Vagina (tissue), 2 donors: Measurements from ENCODE around the gene AHNAK2.

Experiments
- POLR2A ChIP-seq, 2 donors: fragments of 450-650 bp; IDR thresholded peaks; one replicate each; pipeline ENCODE4 v1.6.1; 2017; ENCODE audit warnings: antibody characterized with exemption in 2 of 2, mild to moderate bottlenecking in 2 of 2, moderate library complexity in 2 of 2
- POLR2AphosphoS5 ChIP-seq, 2 donors: sonication (generic); formaldehyde crosslinking; IDR thresholded peaks; one replicate each; pipeline ENCODE4 v1.9.0; 2017; ENCODE audit warnings: antibody characterized with exemption in 2 of 2, mild to moderate bottlenecking in 2 of 2, low read depth in 1 of 2; ENCODE audit not compliant: insufficient read depth in 1 of 2
- TF ChIP-seq, protein P1 (sequence below), 3 experiments: fragments of 450-650 bp in 2 of 3; fragments of 200-600 bp in 1 of 3; sonication (generic) in 1 of 3; IDR thresholded peaks; one replicate each; pipeline ENCODE4 v1.5.1; 2017 to 2019; ENCODE audit warnings: antibody characterized with exemption in 3 of 3, mild to moderate bottlenecking in 2 of 3, moderate library complexity in 2 of 3

DNA sequence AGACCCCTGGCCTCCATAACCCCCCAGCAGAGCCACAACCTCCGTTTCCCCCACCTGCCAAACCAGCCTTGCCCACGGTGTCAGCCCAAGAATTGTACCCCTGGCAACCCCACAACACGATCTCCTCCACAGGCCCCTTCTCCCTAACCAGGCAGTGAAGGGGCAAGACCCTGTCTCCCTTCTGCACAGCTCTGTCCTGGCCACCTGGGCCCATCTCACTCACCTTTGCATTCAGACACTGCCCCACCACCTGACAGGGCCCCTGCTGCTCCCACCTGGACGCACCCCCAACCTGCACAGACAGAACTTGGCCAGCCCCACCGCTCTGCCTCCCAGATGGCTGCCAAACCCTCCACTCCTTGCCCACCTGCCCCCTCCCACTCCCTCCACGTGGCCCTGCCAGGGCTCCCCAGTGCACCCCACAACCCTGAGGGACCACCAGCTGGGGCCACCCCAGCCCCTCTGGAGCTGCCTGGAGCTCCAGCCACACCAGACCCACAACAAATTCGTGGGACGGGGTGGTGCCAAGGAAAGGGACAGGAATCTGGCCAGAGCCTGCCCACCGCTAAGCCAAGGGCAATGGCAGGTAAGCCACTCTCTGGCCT is 11.8 kb downstream of the AHNAK2 start:
- TF ChIP-seq, protein P1, sequence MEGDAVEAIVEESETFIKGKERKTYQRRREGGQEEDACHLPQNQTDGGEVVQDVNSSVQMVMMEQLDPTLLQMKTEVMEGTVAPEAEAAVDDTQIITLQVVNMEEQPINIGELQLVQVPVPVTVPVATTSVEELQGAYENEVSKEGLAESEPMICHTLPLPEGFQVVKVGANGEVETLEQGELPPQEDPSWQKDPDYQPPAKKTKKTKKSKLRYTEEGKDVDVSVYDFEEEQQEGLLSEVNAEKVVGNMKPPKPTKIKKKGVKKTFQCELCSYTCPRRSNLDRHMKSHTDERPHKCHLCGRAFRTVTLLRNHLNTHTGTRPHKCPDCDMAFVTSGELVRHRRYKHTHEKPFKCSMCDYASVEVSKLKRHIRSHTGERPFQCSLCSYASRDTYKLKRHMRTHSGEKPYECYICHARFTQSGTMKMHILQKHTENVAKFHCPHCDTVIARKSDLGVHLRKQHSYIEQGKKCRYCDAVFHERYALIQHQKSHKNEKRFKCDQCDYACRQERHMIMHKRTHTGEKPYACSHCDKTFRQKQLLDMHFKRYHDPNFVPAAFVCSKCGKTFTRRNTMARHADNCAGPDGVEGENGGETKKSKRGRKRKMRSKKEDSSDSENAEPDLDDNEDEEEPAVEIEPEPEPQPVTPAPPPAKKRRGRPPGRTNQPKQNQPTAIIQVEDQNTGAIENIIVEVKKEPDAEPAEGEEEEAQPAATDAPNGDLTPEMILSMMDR (IDR thresholded peaks at IDR 0.05): no peak
- TF ChIP-seq POLR2A (IDR thresholded peaks at IDR 0.05): no peak
- TF ChIP-seq POLR2AphosphoS5 (IDR thresholded peaks at IDR 0.05; ENCODE audit: insufficient read depth in 1 of 2, low read depth in 1 of 2): no peak
